GM23338 (cell line): Measurements from ENCODE around the gene PPM1E. TPM values are rescaled to one million over a fixed set of nuclear protein-coding genes. Genes with fewer than 3 reads are reported as not detected.

ENCODE experiments used
- ATAC-seq: fragments of 200-7000 bp; cut with Tn5 transposase; 3 replicates; pipeline ENCODE4 v1.9.1; 2020
- DNase-seq: peaks from one replicate; pipeline ENCODE4 v3.0.0-alpha.2; 2015; ENCODE audit warnings: low spot score
- H2AFZ ChIP-seq: fragments of 200-600 bp; sonication (generic); 2 replicates; pipeline ENCODE4 v1.8.0; 2016; ENCODE audit warnings: antibody characterized with exemption, mild to moderate bottlenecking, moderate library complexity
- H3F3A ChIP-seq: fragments of 200-600 bp; sonication (generic); replicated peaks from 2 replicates; pipeline ENCODE4 v1.8.0; 2017; ENCODE audit warnings: antibody characterized with exemption, mixed run types, low read depth
- H3K27ac ChIP-seq: fragments of 200-600 bp; sonication (generic); 2 replicates; pipeline ENCODE4 v1.6.1; 2016; ENCODE audit warnings: low read depth
- H3K27me3 ChIP-seq: fragments of 200-600 bp; sonication (generic); 2 replicates; pipeline ENCODE4 v1.8.0; 2016; ENCODE audit warnings: mild to moderate bottlenecking, mixed run types, moderate library complexity; ENCODE audit not compliant: insufficient read depth
- H3K36me3 ChIP-seq: fragments of 200-600 bp; sonication (generic); 2 replicates; pipeline ENCODE4 v1.8.0; 2016; ENCODE audit warnings: mild to moderate bottlenecking; ENCODE audit not compliant: insufficient read depth
- H3K4me1 ChIP-seq: fragments of 200-600 bp; sonication (generic); 2 replicates; pipeline ENCODE4 v1.8.0; 2016; ENCODE audit warnings: mild to moderate bottlenecking, moderate library complexity; ENCODE audit not compliant: insufficient read depth
- H3K4me2 ChIP-seq: fragments of 200-600 bp; sonication (generic); 2 replicates; pipeline ENCODE4 v1.7.1; 2017; ENCODE audit warnings: mixed run types
- H3K4me3 ChIP-seq: fragments of 200-600 bp; sonication (generic); 2 replicates; pipeline ENCODE4 v1.6.1; 2016; ENCODE audit warnings: mixed run types
- H3K79me2 ChIP-seq: fragments of 200-600 bp; sonication (generic); replicated peaks from 2 replicates; pipeline ENCODE4 v1.8.0; 2017; ENCODE audit warnings: mild to moderate bottlenecking; ENCODE audit not compliant: insufficient read depth
- H3K9me2 ChIP-seq: fragments of 200-600 bp; sonication (generic); 2 replicates; pipeline ENCODE4 v1.8.0; 2017; ENCODE audit not compliant: insufficient read depth
- H4K20me1 ChIP-seq: fragments of 200-600 bp; sonication (generic); replicated peaks from 2 replicates; pipeline ENCODE4 v1.8.0; 2017; ENCODE audit warnings: mild to moderate bottlenecking; ENCODE audit not compliant: insufficient read depth
- H3K27ac Mint-ChIP-seq: 2 replicates; pipeline ENCODE4 v1.8.0; 2020; ENCODE audit warnings: inconsistent platforms, mild to moderate bottlenecking, moderate library complexity, mixed read lengths
- H3K27me3 Mint-ChIP-seq: 3 replicates; pipeline ENCODE4 v1.8.0; 2022; ENCODE audit warnings: low read depth, mild to moderate bottlenecking, moderate library complexity, mixed read lengths, inconsistent platforms; ENCODE audit not compliant: insufficient read depth, poor library complexity
- H3K36me3 Mint-ChIP-seq: 3 replicates; pipeline ENCODE4 v1.8.0; 2021; ENCODE audit warnings: low read depth, mild to moderate bottlenecking, inconsistent platforms, moderate library complexity, mixed read lengths
- H3K4me1 Mint-ChIP-seq: 3 replicates; pipeline ENCODE4 v1.8.0; 2020; ENCODE audit warnings: mild to moderate bottlenecking, inconsistent platforms, mixed read lengths
- H3K4me3 Mint-ChIP-seq: 3 replicates; pipeline ENCODE4 v1.8.0; 2021; ENCODE audit warnings: moderate library complexity, mild to moderate bottlenecking, inconsistent platforms, mixed read lengths
- H3K9me3 Mint-ChIP-seq: 3 replicates; pipeline ENCODE4 v1.8.0; 2020; ENCODE audit warnings: moderate library complexity, mild to moderate bottlenecking, inconsistent platforms, mixed read lengths
- CREB1 ChIP-seq: fragments of 250-450 bp; sonication (Bioruptor Pico); IDR thresholded peaks from 2 replicates; pipeline ENCODE4 v1.5.0; 2020; ENCODE audit warnings: low read depth, mild to moderate bottlenecking, moderate library complexity
- CTCF ChIP-seq, 2 experiments: fragments of 200-600 bp in 1 of 2; sonication (generic) in 1 of 2; conservative IDR thresholded peaks; 2 replicates each; pipeline versions ENCODE4 v1.5.1 to v1.6.1; 2016 to 2017; ENCODE audit warnings: antibody characterized with exemption in 2 of 2, low read depth in 2 of 2, mild to moderate bottlenecking in 2 of 2, moderate library complexity in 1 of 2
- EZH2 ChIP-seq: fragments of 200-600 bp; sonication (generic); IDR thresholded peaks from one replicate; pipeline ENCODE4 v1.8.0; 2017; ENCODE audit warnings: antibody characterized with exemption, mild to moderate bottlenecking, low read depth; ENCODE audit not compliant: unreplicated experiment
- EZH2phosphoT487 ChIP-seq: fragments of 200-600 bp; sonication (generic); IDR thresholded peaks from one replicate; pipeline ENCODE4 v1.8.1; 2018; ENCODE audit warnings: antibody characterized with exemption; ENCODE audit not compliant: unreplicated experiment
- JUNB ChIP-seq: IDR thresholded peaks from one replicate; pipeline ENCODE4 v1.6.1; 2016; ENCODE audit warnings: antibody characterized with exemption; ENCODE audit not compliant: unreplicated experiment
- NANOG ChIP-seq: IDR thresholded peaks from 2 replicates; pipeline ENCODE4 v1.6.1; 2016; ENCODE audit warnings: antibody characterized with exemption, borderline replicate concordance
- POLR2AphosphoS5 ChIP-seq: IDR thresholded peaks from 2 replicates; pipeline ENCODE4 v1.6.1; 2016; ENCODE audit warnings: antibody characterized with exemption, low read depth
- REST ChIP-seq: IDR thresholded peaks from one replicate; pipeline ENCODE4 v1.6.1; 2018; ENCODE audit warnings: antibody characterized with exemption; ENCODE audit not compliant: unreplicated experiment
- STAT1 ChIP-seq: IDR thresholded peaks from one replicate; pipeline ENCODE4 v1.6.1; 2016; ENCODE audit warnings: antibody characterized with exemption; ENCODE audit not compliant: unreplicated experiment
- ZNF114 ChIP-seq: fragments of 250-450 bp; sonication (Bioruptor Pico); IDR thresholded peaks from 2 replicates; pipeline ENCODE4 v1.5.0; 2020; ENCODE audit warnings: mild to moderate bottlenecking, moderate library complexity
- ZNF331 ChIP-seq: fragments of 250-450 bp; sonication (Bioruptor Pico); IDR thresholded peaks from 2 replicates; pipeline ENCODE4 v1.5.0; 2020; ENCODE audit warnings: low read depth, mild to moderate bottlenecking, moderate library complexity
- polyA plus RNA-seq: library from polyadenylated mRNA; unstranded; fragments of >200 nt; fragmentation: Nextera tagmentation; extraction: Ambion mirVana; gene quantifications from 2 replicates; pipeline ENCODE4 v1.2.1, GENCODE V29; 2016
- total RNA-seq: library from RNA; depleted of rRNA; stranded (reverse); fragments of >200 nt; shearing (Covaris generic); gene quantifications from 2 replicates; pipeline ENCODE4 v1.2.3, GENCODE V29; 2014
- TF ChIP-seq, protein P1 (sequence below): fragments of 250-450 bp; sonication (Bioruptor Pico); IDR thresholded peaks from 2 replicates; pipeline ENCODE4 v1.5.0; 2020; ENCODE audit warnings: mild to moderate bottlenecking, moderate library complexity
- TF ChIP-seq, protein P2 (sequence below): IDR thresholded peaks from 2 replicates; pipeline ENCODE4 v1.6.1; 2016; ENCODE audit warnings: antibody characterized with exemption

Gene PPM1E
- total and polyA plus RNA-seq, 2 experiments from 2014 or later = 2.1 to 13.8 TPM

- no peak for DNase-seq
- peaks cover under 1% of the 10 kb centered on the region for H3K27me3 Mint-ChIP-seq
- Histone ChIP-seq H3K36me3 (no peaks in the 10 kb centered on the region), H3F3A (no peaks in the 10 kb centered on the region), H3K27me3 (no peaks in the 10 kb centered on the region), H3K79me2 (no peaks in the 10 kb centered on the region; the same call in 1 of the 2 replicates), H4K20me1 (peaks cover 11% of the 10 kb centered on the region), H3K9me2 (no peaks in the 10 kb centered on the region), H3K4me1 (no peaks in the 10 kb centered on the region), H3K4me3 (no peak overlapping the region), H3K27ac (no peak overlapping the region), H3K4me2 (no peak overlapping the region), H2AFZ (no peak overlapping the region)
- no peaks in the 10 kb centered on the region for H3K36me3 Mint-ChIP-seq
- H3K27ac Mint-ChIP-seq = no peak overlapping the region
- ATAC-seq = no peak
- no peaks in the 10 kb centered on the region for H3K4me1 Mint-ChIP-seq
- no peaks in the 10 kb centered on the region; the same call in 2 of the 3 replicates for H3K9me3 Mint-ChIP-seq
- no peak overlapping the region for H3K4me3 Mint-ChIP-seq
- TF ChIP-seq STAT1 (no peak), CTCF (conservative IDR thresholded peaks at IDR 0.05; ENCODE audit: low read depth in 2 of 2) (no peak), EZH2 (no peak), EZH2phosphoT487 (no peak), POLR2AphosphoS5 (no peak), ZNF331 (no peak), JUNB (no peak), REST (no peak), CREB1 (CRISPR knock-in tag) (no peak), NANOG (no peak), ZNF114 (CRISPR knock-in tag) (no peak)
- TF ChIP-seq, protein P1, sequence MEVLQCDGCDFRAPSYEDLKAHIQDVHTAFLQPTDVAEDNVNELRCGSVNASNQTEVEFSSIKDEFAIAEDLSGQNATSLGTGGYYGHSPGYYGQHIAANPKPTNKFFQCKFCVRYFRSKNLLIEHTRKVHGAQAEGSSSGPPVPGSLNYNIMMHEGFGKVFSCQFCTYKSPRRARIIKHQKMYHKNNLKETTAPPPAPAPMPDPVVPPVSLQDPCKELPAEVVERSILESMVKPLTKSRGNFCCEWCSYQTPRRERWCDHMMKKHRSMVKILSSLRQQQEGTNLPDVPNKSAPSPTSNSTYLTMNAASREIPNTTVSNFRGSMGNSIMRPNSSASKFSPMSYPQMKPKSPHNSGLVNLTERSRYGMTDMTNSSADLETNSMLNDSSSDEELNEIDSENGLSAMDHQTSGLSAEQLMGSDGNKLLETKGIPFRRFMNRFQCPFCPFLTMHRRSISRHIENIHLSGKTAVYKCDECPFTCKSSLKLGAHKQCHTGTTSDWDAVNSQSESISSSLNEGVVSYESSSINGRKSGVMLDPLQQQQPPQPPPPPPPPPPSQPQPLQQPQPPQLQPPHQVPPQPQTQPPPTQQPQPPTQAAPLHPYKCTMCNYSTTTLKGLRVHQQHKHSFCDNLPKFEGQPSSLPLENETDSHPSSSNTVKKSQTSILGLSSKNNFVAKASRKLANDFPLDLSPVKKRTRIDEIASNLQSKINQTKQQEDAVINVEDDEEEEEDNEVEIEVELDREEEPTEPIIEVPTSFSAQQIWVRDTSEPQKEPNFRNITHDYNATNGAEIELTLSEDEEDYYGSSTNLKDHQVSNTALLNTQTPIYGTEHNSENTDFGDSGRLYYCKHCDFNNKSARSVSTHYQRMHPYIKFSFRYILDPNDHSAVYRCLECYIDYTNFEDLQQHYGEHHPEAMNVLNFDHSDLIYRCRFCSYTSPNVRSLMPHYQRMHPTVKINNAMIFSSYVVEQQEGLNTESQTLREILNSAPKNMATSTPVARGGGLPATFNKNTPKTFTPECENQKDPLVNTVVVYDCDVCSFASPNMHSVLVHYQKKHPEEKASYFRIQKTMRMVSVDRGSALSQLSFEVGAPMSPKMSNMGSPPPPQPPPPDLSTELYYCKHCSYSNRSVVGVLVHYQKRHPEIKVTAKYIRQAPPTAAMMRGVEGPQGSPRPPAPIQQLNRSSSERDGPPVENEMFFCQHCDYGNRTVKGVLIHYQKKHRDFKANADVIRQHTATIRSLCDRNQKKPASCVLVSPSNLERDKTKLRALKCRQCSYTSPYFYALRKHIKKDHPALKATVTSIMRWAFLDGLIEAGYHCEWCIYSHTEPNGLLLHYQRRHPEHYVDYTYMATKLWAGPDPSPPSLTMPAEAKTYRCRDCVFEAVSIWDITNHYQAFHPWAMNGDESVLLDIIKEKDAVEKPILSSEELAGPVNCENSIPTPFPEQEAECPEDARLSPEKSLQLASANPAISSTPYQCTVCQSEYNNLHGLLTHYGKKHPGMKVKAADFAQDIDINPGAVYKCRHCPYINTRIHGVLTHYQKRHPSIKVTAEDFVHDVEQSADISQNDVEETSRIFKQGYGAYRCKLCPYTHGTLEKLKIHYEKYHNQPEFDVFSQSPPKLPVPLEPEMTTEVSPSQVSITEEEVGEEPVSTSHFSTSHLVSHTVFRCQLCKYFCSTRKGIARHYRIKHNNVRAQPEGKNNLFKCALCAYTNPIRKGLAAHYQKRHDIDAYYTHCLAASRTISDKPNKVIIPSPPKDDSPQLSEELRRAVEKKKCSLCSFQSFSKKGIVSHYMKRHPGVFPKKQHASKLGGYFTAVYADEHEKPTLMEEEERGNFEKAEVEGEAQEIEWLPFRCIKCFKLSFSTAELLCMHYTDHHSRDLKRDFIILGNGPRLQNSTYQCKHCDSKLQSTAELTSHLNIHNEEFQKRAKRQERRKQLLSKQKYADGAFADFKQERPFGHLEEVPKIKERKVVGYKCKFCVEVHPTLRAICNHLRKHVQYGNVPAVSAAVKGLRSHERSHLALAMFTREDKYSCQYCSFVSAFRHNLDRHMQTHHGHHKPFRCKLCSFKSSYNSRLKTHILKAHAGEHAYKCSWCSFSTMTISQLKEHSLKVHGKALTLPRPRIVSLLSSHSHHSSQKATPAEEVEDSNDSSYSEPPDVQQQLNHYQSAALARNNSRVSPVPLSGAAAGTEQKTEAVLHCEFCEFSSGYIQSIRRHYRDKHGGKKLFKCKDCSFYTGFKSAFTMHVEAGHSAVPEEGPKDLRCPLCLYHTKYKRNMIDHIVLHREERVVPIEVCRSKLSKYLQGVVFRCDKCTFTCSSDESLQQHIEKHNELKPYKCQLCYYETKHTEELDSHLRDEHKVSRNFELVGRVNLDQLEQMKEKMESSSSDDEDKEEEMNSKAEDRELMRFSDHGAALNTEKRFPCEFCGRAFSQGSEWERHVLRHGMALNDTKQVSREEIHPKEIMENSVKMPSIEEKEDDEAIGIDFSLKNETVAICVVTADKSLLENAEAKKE (CRISPR knock-in tag) = no peak
- TF ChIP-seq, protein P2, sequence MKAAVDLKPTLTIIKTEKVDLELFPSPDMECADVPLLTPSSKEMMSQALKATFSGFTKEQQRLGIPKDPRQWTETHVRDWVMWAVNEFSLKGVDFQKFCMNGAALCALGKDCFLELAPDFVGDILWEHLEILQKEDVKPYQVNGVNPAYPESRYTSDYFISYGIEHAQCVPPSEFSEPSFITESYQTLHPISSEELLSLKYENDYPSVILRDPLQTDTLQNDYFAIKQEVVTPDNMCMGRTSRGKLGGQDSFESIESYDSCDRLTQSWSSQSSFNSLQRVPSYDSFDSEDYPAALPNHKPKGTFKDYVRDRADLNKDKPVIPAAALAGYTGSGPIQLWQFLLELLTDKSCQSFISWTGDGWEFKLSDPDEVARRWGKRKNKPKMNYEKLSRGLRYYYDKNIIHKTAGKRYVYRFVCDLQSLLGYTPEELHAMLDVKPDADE = no peak
Measured at GRCh38 chr17:58808609-58809563, 53.2 kb downstream of the PPM1E start.
